K562 (cell line): Measurements from ENCODE around the gene METAP1. TPM values are rescaled to one million over a fixed set of nuclear protein-coding genes. Genes with fewer than 3 reads are reported as not detected.

Experiments
- FOXP1 ChIP-seq: sonication (generic); formaldehyde crosslinking; IDR thresholded peaks from 2 replicates; pipeline ENCODE4 v1.8.0; 2022; ENCODE audit warnings: mild to moderate bottlenecking, missing genetic modification reagents
- ILK ChIP-seq: fragments of 450-650 bp; IDR thresholded peaks from 2 replicates; pipeline ENCODE4 v1.6.1; 2016; ENCODE audit warnings: missing genetic modification characterization, low read depth, mild to moderate bottlenecking, missing compliant biosample characterization, moderate library complexity, borderline replicate concordance
- KLF13 ChIP-seq: fragments of 450-650 bp; IDR thresholded peaks from 2 replicates; pipeline ENCODE4 v1.6.1; 2016; ENCODE audit warnings: missing genetic modification characterization, low read depth, mild to moderate bottlenecking, missing compliant biosample characterization, moderate library complexity, borderline replicate concordance
- NFATC3 ChIP-seq: fragments of 450-650 bp; IDR thresholded peaks from 2 replicates; pipeline ENCODE4 v1.6.1; 2017; ENCODE audit warnings: mild to moderate bottlenecking
- NFE2 ChIP-seq: IDR thresholded peaks from 2 replicates; pipeline ENCODE4 v1.6.1; 2014; ENCODE audit warnings: antibody characterized with exemption, low read depth
- PHTF2 ChIP-seq: fragments of 250-450 bp; sonication (Bioruptor Pico); IDR thresholded peaks from 2 replicates; pipeline ENCODE4 v1.5.0; 2021; ENCODE audit warnings: mild to moderate bottlenecking
- POLR2AphosphoS5 ChIP-seq: IDR thresholded peaks from 2 replicates; pipeline ENCODE4 v1.6.1; 2011; ENCODE audit warnings: mild to moderate bottlenecking, low read depth, low read length, moderate library complexity; ENCODE audit not compliant: control insufficient read depth, insufficient read depth
- POLR2B ChIP-seq: fragments of 450-650 bp; IDR thresholded peaks from 2 replicates; pipeline ENCODE4 v1.6.1; 2018; ENCODE audit warnings: low read depth; ENCODE audit not compliant: partially characterized antibody
- RBM22 ChIP-seq: fragments of 200-400 bp; formaldehyde crosslinking; IDR thresholded peaks from 2 replicates; pipeline ENCODE4 v1.6.1; 2018; ENCODE audit warnings: low read length, low read depth; ENCODE audit not compliant: poor library complexity, severe bottlenecking
- SAFB ChIP-seq: fragments of 200-400 bp; formaldehyde crosslinking; IDR thresholded peaks from 2 replicates; pipeline ENCODE4 v1.6.1; 2017; ENCODE audit warnings: low read depth, low read length, borderline replicate concordance
- SMARCB1 ChIP-seq: IDR thresholded peaks from 2 replicates; pipeline ENCODE4 v1.6.1; 2011; ENCODE audit warnings: improper control_type of control experiment, low read depth; ENCODE audit not compliant: insufficient read length
- SNRNP70 ChIP-seq: fragments of 200-400 bp; formaldehyde crosslinking; optimal IDR thresholded peaks from 2 replicates; pipeline ENCODE3; 2017; ENCODE audit warnings: low read depth, low read length
- SRSF7 ChIP-seq: fragments of 200-400 bp; formaldehyde crosslinking; optimal IDR thresholded peaks from 2 replicates; pipeline ENCODE3; 2017; ENCODE audit warnings: mild to moderate bottlenecking, low read depth, low read length
- SUPT5H ChIP-seq: fragments of 450-650 bp; IDR thresholded peaks from 2 replicates; pipeline ENCODE4 v1.6.1; 2016
- TBP ChIP-seq: optimal IDR thresholded peaks from 2 replicates; pipeline ENCODE3; 2011; ENCODE audit warnings: low read depth, low read length, improper control_type of control experiment
- ZNF165 ChIP-seq: fragments of 250-450 bp; sonication (Bioruptor Pico); IDR thresholded peaks from 2 replicates; pipeline ENCODE4 v1.4.0; 2020; ENCODE audit warnings: borderline replicate concordance
- ZNF277 ChIP-seq: fragments of 250-450 bp; sonication (Bioruptor Pico); IDR thresholded peaks from 2 replicates; pipeline ENCODE4 v1.8.0; 2022; ENCODE audit warnings: inconsistent platforms, mild to moderate bottlenecking, moderate library complexity, borderline replicate concordance
- ZNF41 ChIP-seq: fragments of 250-450 bp; sonication (Bioruptor Pico); conservative IDR thresholded peaks from 2 replicates; pipeline ENCODE4 v1.4.0; 2020; ENCODE audit warnings: mild to moderate bottlenecking
- ZNF655 ChIP-seq: fragments of 250-450 bp; sonication (Bioruptor Pico); IDR thresholded peaks from 2 replicates; pipeline ENCODE4 v1.5.0; 2021
- ZNF696 ChIP-seq: fragments of 250-450 bp; sonication (Bioruptor Pico); conservative IDR thresholded peaks from 2 replicates; pipeline ENCODE4 v1.4.0; 2020; ENCODE audit warnings: mild to moderate bottlenecking, moderate library complexity
- ZNF707 ChIP-seq: fragments of 250-450 bp; sonication (Bioruptor Pico); conservative IDR thresholded peaks from 2 replicates; pipeline ENCODE4 v1.8.0; 2022; ENCODE audit warnings: inconsistent platforms, mild to moderate bottlenecking, moderate library complexity
- ZNF740 ChIP-seq, 3 experiments: fragments of 200-800 bp in 1 of 3; sonication (Bioruptor generic) in 1 of 3; sonication (generic) in 1 of 3; formaldehyde crosslinking in 1 of 3; IDR thresholded peaks; 2 replicates each; pipeline versions ENCODE4 v1.6.1 to v1.8.0; 2016 to 2022; ENCODE audit warnings: mild to moderate bottlenecking in 2 of 3, missing compliant biosample characterization in 2 of 3, missing genetic modification characterization in 2 of 3, missing genetic modification reagents in 1 of 3
- polyA plus RNA-seq, 8 experiments: library from polyadenylated mRNA; depleted of rRNA in 4 of 8; stranded (reverse) in 5 of 8; unstranded in 3 of 8; fragments of >200 nt; fragmentation: Nextera tagmentation in 2 of 8; fragmentation: Illumina TruSeq in 1 of 8; extraction: Ambion mirVana in 2 of 8; extraction: Trizol in 1 of 8; gene quantifications; 2 replicates each; pipeline versions ENCODE4 v1.2.1 to v1.2.3, GENCODE V29; 2011 to 2014; ENCODE audit warnings: inconsistent platforms in 1 of 8, missing spikeins in 1 of 8
- total RNA-seq, 7 experiments: library from RNA; depleted of rRNA in 6 of 7; stranded (reverse); fragments of >200 nt in 6 of 7; fragmentation: Illumina TruSeq in 2 of 7; extraction: Trizol in 2 of 7; gene quantifications; 2 replicates each; pipeline versions ENCODE4 v1.2.1 to v1.2.3, GENCODE V29; 2011 to 2021; ENCODE audit warnings: low replicate concordance in 1 of 7

METAP1 gene
- total and polyA plus RNA-seq, 9 of the 15 experiments (the other 6 are each of a cell fraction or from before 2014, with no cell fraction given) = 31.4 to 77.6 (median 59.5) TPM

DNA sequence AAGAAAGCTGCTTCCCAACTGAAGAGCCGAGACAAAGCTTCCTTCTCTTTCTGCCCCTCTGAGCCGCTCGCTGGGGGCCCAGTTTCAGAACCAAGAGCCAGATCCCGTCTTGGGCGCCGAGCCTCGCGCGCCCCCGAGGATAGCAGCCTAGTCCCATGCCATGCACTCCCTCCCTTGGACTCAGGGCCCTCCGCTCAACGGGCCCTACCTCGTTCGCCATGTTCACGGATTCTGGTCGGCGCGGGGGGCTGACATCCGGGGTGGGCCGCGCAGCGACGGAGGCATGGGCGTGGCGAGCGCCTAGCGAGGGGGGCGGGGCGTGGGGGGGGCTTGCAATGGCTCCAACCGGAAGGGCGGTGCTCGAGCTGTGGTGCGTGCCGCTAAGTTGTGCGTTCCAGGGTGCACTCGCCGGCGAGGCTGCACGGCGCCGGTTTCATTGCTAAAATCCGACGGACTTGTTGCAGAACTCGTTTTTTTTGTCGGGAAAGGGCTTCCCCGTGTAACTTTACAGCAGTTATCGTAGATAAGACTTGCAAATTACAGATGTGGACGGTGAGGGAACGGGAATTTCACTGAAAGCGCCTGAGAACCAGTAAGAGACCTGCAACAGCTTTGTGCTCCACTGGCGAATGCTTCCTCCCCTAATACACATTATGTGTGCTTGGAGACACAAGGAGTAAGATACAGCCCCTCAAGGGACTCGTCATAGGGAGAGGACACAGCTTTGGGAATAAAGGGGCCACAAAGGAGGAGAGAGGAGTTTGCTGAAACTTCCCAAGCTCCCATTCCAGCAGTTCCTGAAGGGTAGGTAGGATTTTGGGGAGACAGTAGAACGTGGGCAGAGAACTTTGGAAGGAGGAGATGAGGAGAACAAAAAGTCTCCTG lies 93.2 kb downstream of the METAP1 start, which contains the start of gene ADH5 (continued):
- TF ChIP-seq ZNF41 (CRISPR knock-in tag) (no peak), PHTF2 (CRISPR knock-in tag) (no peak), SUPT5H (peak; percentile 96), ZNF655 (CRISPR knock-in tag) (no peak), ZNF696 (CRISPR knock-in tag) (no peak), ZNF277 (CRISPR knock-in tag) (no peak), ZNF165 (CRISPR knock-in tag) (no peak), FOXP1 (CRISPR knock-in tag) (no peak), ILK (no peak), TBP (peak; percentile 88), NFE2 (no peak), SAFB (no peak), NFATC3 (no peak), RBM22 (no peak), SMARCB1 (no peak), POLR2AphosphoS5 (peak; percentile 84), ZNF740 (CRISPR knock-in tag; IDR thresholded peaks at IDR 0.05) (peak; percentile 97), ZNF740 (tag; IDR thresholded peaks at IDR 0.05) (peak in 1 of 2 experiments; percentile 92; a peak in 2 of 4 replicates), KLF13 (tag) (no peak), SNRNP70 (no peak), ZNF707 (CRISPR knock-in tag) (no peak), SRSF7 (no peak), POLR2B (peak; percentile 95)
